H1 (cell line): Measurements from ENCODE around the gene IQGAP1. TPM values are rescaled to one million over a fixed set of nuclear protein-coding genes. Genes with fewer than 3 reads are reported as not detected.

Experiments used
- BCL11A ChIP-seq, 2 experiments: IDR thresholded peaks; one replicate each; pipeline ENCODE4 v1.6.1; 2011; ENCODE audit warnings: low read depth in 2 of 2, low read length in 2 of 2, mild to moderate bottlenecking in 2 of 2
- BRCA1 ChIP-seq: IDR thresholded peaks from 2 replicates; pipeline ENCODE4 v1.6.1; 2012; ENCODE audit warnings: low read depth, low read length, improper control_type of control experiment
- CBX5 ChIP-seq: fragments of 300-800, 300-1000 bp; sonication (generic); IDR thresholded peaks from 2 replicates; pipeline ENCODE4 v1.7.1; 2016; ENCODE audit warnings: antibody characterized with exemption, low read length, low read depth
- CEBPB ChIP-seq: IDR thresholded peaks from 2 replicates; pipeline ENCODE4 v1.6.1; 2012; ENCODE audit warnings: low read depth, low read length
- CREB1 ChIP-seq: IDR thresholded peaks from 2 replicates; pipeline ENCODE4 v1.6.1; 2012; ENCODE audit warnings: inconsistent platforms
- CTBP2 ChIP-seq: IDR thresholded peaks from 2 replicates; pipeline ENCODE4 v1.7.0; 2011; ENCODE audit warnings: borderline replicate concordance, mild to moderate bottlenecking, moderate library complexity, mixed read lengths, low read length; ENCODE audit not compliant: insufficient read depth, insufficient read length
- EGR1 ChIP-seq: IDR thresholded peaks from 2 replicates; pipeline ENCODE4 v1.6.1; 2011; ENCODE audit warnings: low read depth, low read length, borderline replicate concordance
- FOSL1 ChIP-seq: IDR thresholded peaks from 2 replicates; pipeline ENCODE4 v1.6.1; 2011; ENCODE audit warnings: mild to moderate bottlenecking, low read depth, low read length, moderate library complexity; ENCODE audit not compliant: insufficient read depth
- GTF2F1 ChIP-seq: IDR thresholded peaks from 2 replicates; pipeline ENCODE4 v1.6.1; 2012; ENCODE audit warnings: low read depth, low read length, improper control_type of control experiment, borderline replicate concordance
- HDAC2 ChIP-seq, 2 experiments: fragments of 300-600 bp in 1 of 2; sonication (generic) in 1 of 2; IDR thresholded peaks; 2 replicates each; pipeline ENCODE4 v1.6.1; 2011 to 2012; ENCODE audit warnings: low read depth in 2 of 2, low read length in 2 of 2, mild to moderate bottlenecking in 2 of 2, moderate library complexity in 2 of 2, borderline replicate concordance in 1 of 2, inconsistent platforms in 1 of 2
- HDAC6 ChIP-seq: IDR thresholded peaks from one replicate; pipeline ENCODE4 v1.7.1; 2012; ENCODE audit warnings: low read depth, mild to moderate bottlenecking, inconsistent platforms, low read length, moderate library complexity
- KDM4A ChIP-seq: IDR thresholded peaks from one replicate; pipeline ENCODE4 v1.7.1; 2012; ENCODE audit warnings: low read depth, mild to moderate bottlenecking, moderate library complexity, low read length, inconsistent platforms; ENCODE audit not compliant: severe bottlenecking
- KDM5A ChIP-seq: fragments of 200-600 bp; IDR thresholded peaks from 2 replicates; pipeline ENCODE4 v1.7.1; 2012; ENCODE audit warnings: mild to moderate bottlenecking, low read length, inconsistent platforms, mixed read lengths
- POLR2A ChIP-seq, 2 experiments: IDR thresholded peaks; 1 replicate in 1 of 2; 2 replicates in 1 of 2; pipeline ENCODE4 v1.6.1; 2011; ENCODE audit warnings: low read depth in 2 of 2, low read length in 2 of 2, mild to moderate bottlenecking in 2 of 2; ENCODE audit errors: control extremely low read depth in 1 of 2
- RFX5 ChIP-seq: IDR thresholded peaks from 2 replicates; pipeline ENCODE4 v1.6.1; 2011; ENCODE audit warnings: low read depth, low read length, improper control_type of control experiment, borderline replicate concordance
- SP1 ChIP-seq: IDR thresholded peaks from 2 replicates; pipeline ENCODE4 v1.6.1; 2011; ENCODE audit warnings: low read depth, low read length
- SRF ChIP-seq: IDR thresholded peaks from 2 replicates; pipeline ENCODE4 v1.6.1; 2011; ENCODE audit warnings: mild to moderate bottlenecking, low read depth, low read length, moderate library complexity
- SUZ12 ChIP-seq: fragments of 200-600 bp; sonication (generic); IDR thresholded peaks from 2 replicates; pipeline ENCODE4 v1.6.1; 2012; ENCODE audit warnings: mild to moderate bottlenecking, inconsistent platforms, low read length, moderate library complexity, mixed read lengths
- TCF12 ChIP-seq: IDR thresholded peaks from 2 replicates; pipeline ENCODE4 v1.6.1; 2011; ENCODE audit warnings: low read depth, mild to moderate bottlenecking, low read length
- YY1 ChIP-seq: IDR thresholded peaks from 2 replicates; pipeline ENCODE4 v1.6.1; 2011; ENCODE audit warnings: low read depth, mild to moderate bottlenecking, low read length
- polyA plus RNA-seq, 7 experiments: library from polyadenylated mRNA; depleted of rRNA in 3 of 7; stranded (reverse) in 5 of 7; unstranded in 2 of 7; fragments of >200 nt in 5 of 7; fragments of 200-250 nt in 2 of 7; gene quantifications; 1 replicate in 5 of 7; 2 replicates in 1 of 7; 4 replicates in 1 of 7; pipeline versions ENCODE4 v1.2.1 to v1.2.3, GENCODE V29; 2011 to 2013; ENCODE audit warnings: missing spikeins in 2 of 7, mixed read lengths in 2 of 7
- total RNA-seq: library from RNA; stranded (reverse); fragmentation: NEBNext Ultra II Directional; extraction: Animal tissue kit (Norgen Biotek cat#: 25700); gene quantifications from 2 replicates; pipeline ENCODE4 v1.2.1, GENCODE V29; 2021
- TF ChIP-seq, protein P1 (sequence below), 3 experiments: IDR thresholded peaks; 1 replicate in 2 of 3; 2 replicates in 1 of 3; pipeline versions ENCODE4 v1.5.1 to v1.6.1; 2011; ENCODE audit warnings: low read length in 3 of 3, mild to moderate bottlenecking in 3 of 3, inconsistent platforms in 2 of 3, low read depth in 1 of 3, moderate library complexity in 1 of 3; ENCODE audit not compliant: insufficient read depth in 1 of 3; ENCODE audit errors: control extremely low read depth in 1 of 3
- TF ChIP-seq, protein P2 (sequence below): IDR thresholded peaks from 2 replicates; pipeline ENCODE4 v1.6.1; 2012; ENCODE audit warnings: inconsistent platforms

The IQGAP1 gene
- total and polyA plus RNA-seq, 2 of the 8 experiments (the other 6 are each of a cell fraction or from before 2014, with no cell fraction given) = 56.0 to 138 TPM

DNA sequence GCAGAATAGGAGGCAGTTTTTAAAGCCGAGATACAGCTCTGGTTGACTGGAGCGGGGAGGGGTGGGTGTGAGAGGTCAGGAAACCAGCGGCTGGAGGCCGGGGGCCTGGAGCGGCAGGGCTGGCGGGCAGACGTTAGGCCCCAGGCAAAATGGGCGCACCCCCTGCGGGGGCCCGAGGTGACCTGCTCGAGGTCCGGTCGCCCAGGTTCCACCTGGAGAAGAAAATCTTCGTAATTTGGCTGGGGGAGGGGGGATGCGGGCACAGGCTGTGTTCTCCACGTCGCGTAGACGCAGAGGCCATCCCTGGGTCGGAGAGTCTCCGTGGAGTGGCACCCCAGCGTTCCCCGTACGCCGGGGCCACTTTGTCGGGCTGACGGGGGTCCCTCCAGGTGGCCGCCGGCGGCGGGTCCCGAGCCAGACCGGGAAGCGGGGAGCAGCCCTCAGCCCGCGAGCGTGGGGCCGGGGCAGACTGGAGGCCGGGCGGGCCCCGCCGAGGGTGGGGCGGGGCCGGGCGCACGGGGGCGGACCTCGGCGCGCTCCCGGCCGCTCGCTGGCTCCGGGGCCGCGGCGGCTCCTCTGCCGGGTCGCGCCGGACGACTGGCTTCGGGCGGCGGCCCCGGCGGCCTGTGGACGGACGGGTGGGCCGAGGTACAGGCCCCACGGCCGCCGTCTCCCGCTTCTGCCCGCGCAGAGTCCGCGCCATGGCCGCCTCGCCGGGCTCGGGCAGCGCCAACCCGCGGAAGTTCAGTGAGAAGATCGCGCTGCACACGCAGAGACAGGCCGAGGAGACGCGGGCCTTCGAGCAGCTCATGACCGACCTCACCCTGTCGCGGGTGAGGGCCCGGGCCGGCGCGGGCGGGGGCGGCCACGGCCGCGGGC lies 141.6 kb downstream of the IQGAP1 start, which contains the start of gene CRTC3 (continued):
- TF ChIP-seq TCF12 (no peak), POLR2A (IDR thresholded peaks at IDR 0.05; ENCODE audit: control extremely low read depth in 1 of 2, low read depth in 2 of 2, low read length in 2 of 2) (no peak), SRF (no peak), YY1 (peak; percentile 59; the same call in 1 of the 2 replicates), CREB1 (no peak), CTBP2 (no peak), GTF2F1 (no peak), KDM5A (no peak), CBX5 (no peak), SP1 (no peak), BRCA1 (no peak), HDAC2 (IDR thresholded peaks at IDR 0.05; ENCODE audit: borderline replicate concordance in 1 of 2, low read depth in 2 of 2, low read length in 2 of 2) (no peak), EGR1 (no peak), BCL11A (IDR thresholded peaks at IDR 0.05; ENCODE audit: low read depth in 2 of 2, low read length in 2 of 2) (no peak), FOSL1 (no peak), RFX5 (no peak), KDM4A (peak; percentile 77), HDAC6 (no peak), CEBPB (no peak), SUZ12 (0 out of 2 replicates have a peak, but pooled peaks have one; percentile 32)
- TF ChIP-seq, protein P1, sequence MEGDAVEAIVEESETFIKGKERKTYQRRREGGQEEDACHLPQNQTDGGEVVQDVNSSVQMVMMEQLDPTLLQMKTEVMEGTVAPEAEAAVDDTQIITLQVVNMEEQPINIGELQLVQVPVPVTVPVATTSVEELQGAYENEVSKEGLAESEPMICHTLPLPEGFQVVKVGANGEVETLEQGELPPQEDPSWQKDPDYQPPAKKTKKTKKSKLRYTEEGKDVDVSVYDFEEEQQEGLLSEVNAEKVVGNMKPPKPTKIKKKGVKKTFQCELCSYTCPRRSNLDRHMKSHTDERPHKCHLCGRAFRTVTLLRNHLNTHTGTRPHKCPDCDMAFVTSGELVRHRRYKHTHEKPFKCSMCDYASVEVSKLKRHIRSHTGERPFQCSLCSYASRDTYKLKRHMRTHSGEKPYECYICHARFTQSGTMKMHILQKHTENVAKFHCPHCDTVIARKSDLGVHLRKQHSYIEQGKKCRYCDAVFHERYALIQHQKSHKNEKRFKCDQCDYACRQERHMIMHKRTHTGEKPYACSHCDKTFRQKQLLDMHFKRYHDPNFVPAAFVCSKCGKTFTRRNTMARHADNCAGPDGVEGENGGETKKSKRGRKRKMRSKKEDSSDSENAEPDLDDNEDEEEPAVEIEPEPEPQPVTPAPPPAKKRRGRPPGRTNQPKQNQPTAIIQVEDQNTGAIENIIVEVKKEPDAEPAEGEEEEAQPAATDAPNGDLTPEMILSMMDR (IDR thresholded peaks at IDR 0.05; ENCODE audit: control extremely low read depth in 1 of 3, insufficient read depth in 1 of 3, low read depth in 1 of 3, low read length in 3 of 3) = no peak
- TF ChIP-seq, protein P2, sequence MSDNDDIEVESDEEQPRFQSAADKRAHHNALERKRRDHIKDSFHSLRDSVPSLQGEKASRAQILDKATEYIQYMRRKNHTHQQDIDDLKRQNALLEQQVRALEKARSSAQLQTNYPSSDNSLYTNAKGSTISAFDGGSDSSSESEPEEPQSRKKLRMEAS = no peak
